ENCODE measurements around the gene TUBA4A. TPM values are rescaled to one million over a fixed set of nuclear protein-coding genes. Genes with fewer than 3 reads are reported as not detected.

Gene TUBA4A
- total and polyA plus RNA-seq, 2 of the 8 experiments (the other 6 are each of a cell fraction or from before 2014, with no cell fraction given): 67.3 to 172 TPM

- CTCF ChIA-PET (ENCODE audit: partially characterized antibody): interaction anchor here (0.6 to 12.1 kb wide), 13 partner anchors 6 to 115 kb away, joined by 3 to 220 read pairs (median 3); partner anchors contain the start of genes GLB1L and STK16
- Histone ChIP-seq H3K9ac (replicated peaks in 1 of 4; ENCODE audit: extremely low read depth in 1 of 4, low read depth in 3 of 4, low read length in 3 of 4) (no peak overlapping the region), H3K4me2 (ENCODE audit: insufficient read depth in 1 of 2, low read depth in 2 of 2, low read length in 2 of 2) (peak overlapping the region; percentile 19 to 45; a peak in 3 of 4 replicates)
- TF ChIP-seq FOSL1 (IDR thresholded peaks at IDR 0.05; ENCODE audit: insufficient read depth, low read depth, low read length) (no peak), CREB1 (IDR thresholded peaks at IDR 0.05) (peak; percentile 34; the same call in 1 of the 2 replicates), SUZ12 (IDR thresholded peaks at IDR 0.05; ENCODE audit: low read length) (no peak), JUN (IDR thresholded peaks at IDR 0.05; ENCODE audit: low read depth, low read length) (no peak), POLR2A (IDR thresholded peaks at IDR 0.05; ENCODE audit: control extremely low read depth in 1 of 2, low read depth in 2 of 2, low read length in 2 of 2) (no peak), BRCA1 (IDR thresholded peaks at IDR 0.05; ENCODE audit: low read depth, low read length) (no peak), SIX5 (IDR thresholded peaks at IDR 0.05; ENCODE audit: low read depth, low read length) (peak; percentile 94), SAP30 (IDR thresholded peaks at IDR 0.05; ENCODE audit: insufficient read depth, insufficient replicate concordance, low read length) (no peak), SP2 (IDR thresholded peaks at IDR 0.05; ENCODE audit: low read length) (no peak), POLR2AphosphoS5 (IDR thresholded peaks at IDR 0.05; ENCODE audit: low read depth, low read length) (no peak), CTCF (IDR thresholded peaks at IDR 0.05; ENCODE audit: control extremely low read depth in 1 of 3, insufficient read depth in 1 of 3, low read depth in 1 of 3, low read length in 3 of 3) (no peak)
Observed at GRCh38 chr2:219285894-219286425, 32.2 kb upstream of the TUBA4A start.

More at GRCh38 chr2:219285894-219286425, 32.2 kb upstream of the TUBA4A start:
- FAIRE-seq (peak; percentile 70), DNase-seq (ENCODE audit: low read depth in 1 of 2, low spot score in 2 of 2) (no peak)
- Histone ChIP-seq H2BK12ac (ENCODE audit: low read depth, low read length) (peak overlapping the region; percentile 39; the same call in 1 of the 2 replicates), H3K36me3 (ENCODE audit: control insufficient read depth in 2 of 4, insufficient read depth in 4 of 4, low read length in 3 of 4) (peaks cover 0 to 4% (median under 1%) of the 10 kb centered on the region in 4 experiments; a peak in 3 of 8 replicates), H2BK15ac (ENCODE audit: low read length) (peak overlapping the region; percentile 99; the same call in 1 of the 2 replicates), H4K8ac (ENCODE audit: extremely low read depth, insufficient read depth, low read length) (no peak overlapping the region), H2BK5ac (ENCODE audit: low read depth, low read length) (peak overlapping the region; percentile 66; the same call in 1 of the 2 replicates), H3K27ac (ENCODE audit: low read depth, low read length) (no peak overlapping the region), H3K27me3 (replicated peaks in 1 of 4; ENCODE audit: control insufficient read depth in 3 of 4, extremely low read depth in 1 of 4, insufficient read depth in 3 of 4, low read length in 3 of 4) (no peaks in the 10 kb centered on the region), H3K4ac (replicated peaks; ENCODE audit: insufficient read length, low read depth, low read length) (peak overlapping the region; percentile 36), H3K4me1 (replicated peaks in 1 of 4; ENCODE audit: control insufficient read depth in 3 of 4, insufficient read depth in 4 of 4, low read length in 3 of 4) (peaks cover 0 to 10% (median 6%) of the 10 kb centered on the region in 4 experiments; a peak in 6 of 7 replicates), H3K4me3 (ENCODE audit: extremely low read depth in 1 of 4, insufficient read depth in 2 of 4, low read depth in 3 of 4, low read length in 4 of 4) (no peak overlapping the region; a peak in 2 of 8 replicates), H2BK120ac (replicated peaks; ENCODE audit: low read depth, low read length) (no peak overlapping the region), H3K23me2 (ENCODE audit: low read depth, low read length) (no peaks in the 10 kb centered on the region), H4K91ac (replicated peaks; ENCODE audit: insufficient read length, low read length) (peak overlapping the region; percentile 51), H3K18ac (ENCODE audit: extremely low read depth, low read length) (no peak overlapping the region; the same call in 1 of the 2 replicates), H3K23ac (ENCODE audit: insufficient read length) (no peak overlapping the region), H3K79me2 (ENCODE audit: control insufficient read depth in 1 of 2, insufficient read depth in 2 of 2, low read length in 2 of 2) (no peaks in the 10 kb centered on the region), H2AFZ (ENCODE audit: low read length) (no peak overlapping the region), H2AK5ac (ENCODE audit: low read depth, low read length) (no peak overlapping the region), H3K9me3 (ENCODE audit: insufficient read depth in 2 of 2, low read depth in 1 of 2, low read length in 1 of 2) (no peaks in the 10 kb centered on the region), H4K5ac (ENCODE audit: insufficient read length, low read depth, low read length) (no peak overlapping the region), H3K56ac (replicated peaks; ENCODE audit: insufficient read length, low read depth, low read length) (no peak overlapping the region), H3K14ac (ENCODE audit: insufficient read length) (no peak overlapping the region), H4K20me1 (replicated peaks in 1 of 2; ENCODE audit: control insufficient read depth in 1 of 2, insufficient read depth in 2 of 2, low read length in 2 of 2) (peaks cover 0 to 2% of the 10 kb centered on the region in 2 experiments), H2BK20ac (ENCODE audit: low read length) (no peak overlapping the region), H3K79me1 (ENCODE audit: low read depth, low read length) (no peaks in the 10 kb centered on the region; the same call in 1 of the 2 replicates)
- POLR2A ChIA-PET (ENCODE audit: partially characterized antibody): interaction anchor here (0.9 to 3.4 kb wide), 9 partner anchors 9 to 80 kb away, joined by 3 to 19 read pairs (median 4); partner anchors contain the start of genes GLB1L, PTPRN, STK16 and TUBA4A
- 39% methylated on average over 14 of the region's 17 CpGs; no CpG with 5 or more reads in 1 of the 2 experiments for WGBS, 2 experiments (ENCODE audit: extremely low coverage in 1 of 2, insufficient coverage in 1 of 2, insufficient read length in 1 of 2, insufficient replicate concordance in 2 of 2, low coverage in 1 of 2, low lambda C conversion rate in 2 of 2, missing lambda C conversion rate in 1 of 2)

All from H1 (cell line).